GM18868 (cell line): ENCODE measurements around the gene DNLZ.

ENCODE experiments used
- ATAC-seq: cut with Tn5 transposase; IDR thresholded peaks from one replicate; pipeline ENCODE4 v1.9.1; 2021; ENCODE audit warnings: mild to moderate bottlenecking, moderate library complexity; ENCODE audit not compliant: unreplicated experiment

DNLZ gene

GRCh38 chr9:136377341-136378169 lies 14.0 kb upstream of the DNLZ start:
- no peak for ATAC-seq

- ATAC-seq = no peak
Observed at GRCh38 chr9:136376457-136376856, 12.9 kb upstream of the DNLZ start.

- no peak for ATAC-seq
Observed at GRCh38 chr9:136375096-136375495, 11.6 kb upstream of the DNLZ start.

GRCh38 chr9:136374183-136374575 lies 10.6 kb upstream of the DNLZ start:
- ATAC-seq = no peak

GRCh38 chr9:136373300-136374182 lies 10.0 kb upstream of the DNLZ start, which contains the start of gene CARD9:
Gene CARD9 (minus strand): TSS chr9:136373669. CDS start chr9:136372078, 1,591 bp downstream.
- ATAC-seq = no peak

GRCh38 chr9:136372561-136373299 lies 9.2 kb upstream of the DNLZ start:
- ATAC-seq = no peak

- no peak for ATAC-seq
Observed at GRCh38 chr9:136372006-136372405, 8.5 kb upstream of the DNLZ start.

GRCh38 chr9:136371533-136371880 lies 8.0 kb upstream of the DNLZ start:
- no peak for ATAC-seq

GRCh38 chr9:136370687-136371532 lies 7.4 kb upstream of the DNLZ start:
- ATAC-seq = no peak

GRCh38 chr9:136370037-136370436 lies 6.5 kb upstream of the DNLZ start:
- no peak for ATAC-seq

GRCh38 chr9:136368190-136368589 lies 4.6 kb upstream of the DNLZ start:
- no peak for ATAC-seq

GRCh38 chr9:136367296-136368145 lies 4.0 kb upstream of the DNLZ start:
- no peak for ATAC-seq

GRCh38 chr9:136366826-136367225 lies 3.3 kb upstream of the DNLZ start:
- no peak for ATAC-seq

GRCh38 chr9:136365775-136366222 lies 2.3 kb upstream of the DNLZ start:
- no peak for ATAC-seq

GRCh38 chr9:136364942-136365774 lies 1.6 kb upstream of the DNLZ start:
- no peak for ATAC-seq

GRCh38 chr9:136363949-136364748 lies 605 bp upstream of the DNLZ start:
- no peak for ATAC-seq

- ATAC-seq = no peak
Observed at GRCh38 chr9:136362450-136362784, 1.1 kb downstream of the DNLZ start.
